ENCODE measurements around the gene LLGL1. TPM values are rescaled to one million over a fixed set of nuclear protein-coding genes. Genes with fewer than 3 reads are reported as not detected.

LLGL1 gene
- polyA plus RNA-seq (2013, experiment 1 of 2) = 72.8 TPM
- polyA plus RNA-seq (2013, experiment 2 of 2) = 73.5 TPM

GRCh38 chr17:18225121-18225641, at the start of gene LLGL1:
Gene LLGL1, plus strand, starts transcription at chr17:18225635. Its CDS starts 48 bp downstream, at chr17:18225683.
- H2AFZ ChIP-seq (ENCODE audit: low read length) = peak within 1 kb of the TSS; percentile 88
- peak within 1 kb of the TSS; percentile 95 for H3K9ac ChIP-seq (ENCODE audit: low read depth, low read length, poor library complexity)
- H3K23ac ChIP-seq (ENCODE audit: low read depth, low read length, poor library complexity) = peak within 1 kb of the TSS; percentile 58
- H3K36me3 ChIP-seq (replicated peaks in 1 of 2; ENCODE audit: control insufficient read depth in 2 of 2, insufficient read depth in 2 of 2, low read length in 2 of 2) = peaks cover 0 to 2% of the 10 kb centered on the region in 2 donors
- peak within 1 kb of the TSS; percentile 97 for H3K14ac ChIP-seq (ENCODE audit: low read length)
- H2BK120ac ChIP-seq (ENCODE audit: low read depth, low read length) = peak within 1 kb of the TSS; percentile 95
- peak within 1 kb of the TSS; percentile 80 to 88 for H3K4me3 ChIP-seq (ENCODE audit: low read length in 2 of 2)
- H2BK15ac ChIP-seq (ENCODE audit: low read length) = peak within 1 kb of the TSS; percentile 86
- peak within 1 kb of the TSS; percentile 100 for H3K18ac ChIP-seq (ENCODE audit: low read length)
- H3K9me3 ChIP-seq (replicated peaks in 1 of 2; ENCODE audit: control insufficient read depth in 2 of 2, insufficient read depth in 1 of 2, low read depth in 1 of 2, low read length in 2 of 2) = no peaks in the 10 kb centered on the region
- peaks cover 24% of the 10 kb centered on the region for H3K79me1 ChIP-seq (ENCODE audit: low read depth, low read length)
- peak within 1 kb of the TSS; percentile 97 for H3K4me2 ChIP-seq (ENCODE audit: insufficient read depth, low read length, poor library complexity, severe bottlenecking)
- H3K27me3 ChIP-seq (ENCODE audit: control insufficient read depth in 3 of 3, insufficient read depth in 3 of 3, low read depth in 1 of 3, low read length in 3 of 3) = no peaks in the 10 kb centered on the region
- peak within 1 kb of the TSS; percentile 99 for H3K27ac ChIP-seq (replicated peaks; ENCODE audit: low read length)
- peak within 1 kb of the TSS; percentile 98 for H2AK5ac ChIP-seq (ENCODE audit: low read depth, low read length)
- peak within 1 kb of the TSS; percentile 98 for H4K8ac ChIP-seq (ENCODE audit: low read depth, low read length)
- WGBS, 2 donors (ENCODE audit: extremely low coverage in 2 of 2, insufficient read length in 2 of 2, insufficient replicate concordance in 1 of 2) = no CpG with 5 or more reads among the region's 60 CpGs
- H4K91ac ChIP-seq (ENCODE audit: low read depth, low read length, poor library complexity) = peak within 1 kb of the TSS; percentile 97
- peak within 1 kb of the TSS; percentile 100 for H2BK5ac ChIP-seq (ENCODE audit: low read length)
- H3K4me1 ChIP-seq (ENCODE audit: control insufficient read depth in 2 of 2, insufficient read depth in 1 of 2, low read depth in 1 of 2, low read length in 2 of 2) = peaks cover 34 to 36% of the 10 kb centered on the region in 2 donors
- DNase-seq (ENCODE audit: low spot score) = peak; percentile 97
- peak within 1 kb of the TSS; percentile 95 for H3K4ac ChIP-seq (ENCODE audit: low read length)
- peak within 1 kb of the TSS; percentile 64 for H2BK12ac ChIP-seq (ENCODE audit: low read length)

DNA sequence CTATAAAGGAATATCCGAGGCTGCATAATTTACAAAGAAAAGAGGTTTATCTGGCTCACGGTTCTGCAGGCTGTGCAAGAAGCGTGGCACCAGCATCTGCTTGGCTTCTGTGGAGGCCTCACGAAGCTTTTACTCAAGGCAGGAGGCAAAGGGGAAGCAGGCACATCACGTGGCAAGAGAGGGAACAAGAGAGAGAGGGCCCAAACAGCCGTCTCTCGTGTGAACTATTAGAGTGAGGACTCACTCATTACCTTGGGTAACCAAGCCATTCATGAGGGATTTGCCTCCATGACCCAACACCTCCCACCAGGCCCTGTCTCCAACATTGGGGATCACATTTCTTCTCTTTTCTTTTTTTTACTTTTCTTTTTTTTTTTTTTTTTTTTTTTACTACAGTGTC, 49.3 kb upstream of the LLGL1 start:
- Histone ChIP-seq H2AK5ac (ENCODE audit: low read depth, low read length) (no peak overlapping the region), H3K18ac (ENCODE audit: low read length) (no peak overlapping the region), H3K9me3 (replicated peaks in 1 of 2; ENCODE audit: control insufficient read depth in 2 of 2, insufficient read depth in 1 of 2, low read depth in 1 of 2, low read length in 2 of 2) (no peaks in the 10 kb centered on the region), H3K27ac (replicated peaks; ENCODE audit: low read length) (no peak overlapping the region), H2AFZ (ENCODE audit: low read length) (no peak overlapping the region), H3K36me3 (replicated peaks in 1 of 2; ENCODE audit: control insufficient read depth in 2 of 2, insufficient read depth in 2 of 2, low read length in 2 of 2) (peaks cover 0 to 1% of the 10 kb centered on the region in 2 donors), H3K14ac (ENCODE audit: low read length) (no peak overlapping the region), H2BK12ac (ENCODE audit: low read length) (no peak overlapping the region), H3K4me2 (ENCODE audit: insufficient read depth, low read length, poor library complexity, severe bottlenecking) (no peak overlapping the region), H2BK15ac (ENCODE audit: low read length) (no peak overlapping the region), H3K27me3 (ENCODE audit: control insufficient read depth in 3 of 3, insufficient read depth in 3 of 3, low read depth in 1 of 3, low read length in 3 of 3) (peaks cover 0 to 25% (median 0%) of the 10 kb centered on the region in 3 experiments), H3K79me1 (ENCODE audit: low read depth, low read length) (no peaks in the 10 kb centered on the region), H2BK5ac (ENCODE audit: low read length) (no peak overlapping the region), H3K23ac (ENCODE audit: low read depth, low read length, poor library complexity) (no peak overlapping the region), H4K8ac (ENCODE audit: low read depth, low read length) (no peak overlapping the region), H2BK120ac (ENCODE audit: low read depth, low read length) (no peak overlapping the region), H3K4ac (ENCODE audit: low read length) (no peak overlapping the region), H3K4me1 (ENCODE audit: control insufficient read depth in 2 of 2, insufficient read depth in 1 of 2, low read depth in 1 of 2, low read length in 2 of 2) (peaks cover 15 to 22% of the 10 kb centered on the region in 2 donors), H4K91ac (ENCODE audit: low read depth, low read length, poor library complexity) (no peak overlapping the region), H3K9ac (ENCODE audit: low read depth, low read length, poor library complexity) (no peak overlapping the region), H3K4me3 (ENCODE audit: low read length in 2 of 2) (no peak overlapping the region)
- no CpG with 5 or more reads among the region's 7 CpGs for WGBS, 2 donors (ENCODE audit: extremely low coverage in 2 of 2, insufficient read length in 2 of 2, insufficient replicate concordance in 1 of 2)
- DNase-seq (ENCODE audit: low spot score) = no peak

DNA sequence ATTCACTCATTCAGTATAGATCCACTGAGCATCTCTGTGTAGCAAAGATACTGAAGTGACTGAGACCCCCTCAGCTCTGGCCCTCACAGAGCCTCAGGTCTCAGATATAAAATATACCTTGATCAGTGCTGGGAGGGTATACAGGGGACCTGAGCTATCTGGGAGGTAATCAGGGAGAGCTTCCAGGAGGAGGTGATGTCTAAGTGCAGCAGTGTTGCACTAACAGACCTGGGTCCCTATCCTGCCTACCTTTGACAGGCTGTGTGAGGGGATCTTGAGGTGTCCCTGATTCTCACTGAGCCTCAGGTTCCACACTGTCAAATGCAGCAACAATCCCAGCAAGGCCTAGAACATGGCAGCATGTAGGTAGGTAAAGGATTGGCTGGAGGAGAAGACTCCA, 48.3 kb upstream of the LLGL1 start:
- Histone ChIP-seq H3K4me3 (ENCODE audit: low read length in 2 of 2) (no peak overlapping the region), H3K4me2 (ENCODE audit: insufficient read depth, low read length, poor library complexity, severe bottlenecking) (no peak overlapping the region), H3K9ac (ENCODE audit: low read depth, low read length, poor library complexity) (no peak overlapping the region), H3K23ac (ENCODE audit: low read depth, low read length, poor library complexity) (no peak overlapping the region), H3K4ac (ENCODE audit: low read length) (no peak overlapping the region), H3K14ac (ENCODE audit: low read length) (no peak overlapping the region), H3K36me3 (replicated peaks in 1 of 2; ENCODE audit: control insufficient read depth in 2 of 2, insufficient read depth in 2 of 2, low read length in 2 of 2) (peaks cover 0 to 1% of the 10 kb centered on the region in 2 donors), H3K9me3 (replicated peaks in 1 of 2; ENCODE audit: control insufficient read depth in 2 of 2, insufficient read depth in 1 of 2, low read depth in 1 of 2, low read length in 2 of 2) (no peaks in the 10 kb centered on the region), H3K4me1 (ENCODE audit: control insufficient read depth in 2 of 2, insufficient read depth in 1 of 2, low read depth in 1 of 2, low read length in 2 of 2) (peaks cover 17 to 23% of the 10 kb centered on the region in 2 donors), H3K27me3 (ENCODE audit: control insufficient read depth in 3 of 3, insufficient read depth in 3 of 3, low read depth in 1 of 3, low read length in 3 of 3) (peaks cover 0 to 16% (median 0%) of the 10 kb centered on the region in 3 experiments), H3K79me1 (ENCODE audit: low read depth, low read length) (no peaks in the 10 kb centered on the region), H2BK15ac (ENCODE audit: low read length) (no peak overlapping the region), H2BK12ac (ENCODE audit: low read length) (no peak overlapping the region), H4K91ac (ENCODE audit: low read depth, low read length, poor library complexity) (no peak overlapping the region), H2AK5ac (ENCODE audit: low read depth, low read length) (no peak overlapping the region), H2AFZ (ENCODE audit: low read length) (no peak overlapping the region), H2BK5ac (ENCODE audit: low read length) (no peak overlapping the region), H2BK120ac (ENCODE audit: low read depth, low read length) (no peak overlapping the region), H3K27ac (replicated peaks; ENCODE audit: low read length) (no peak overlapping the region), H4K8ac (ENCODE audit: low read depth, low read length) (no peak overlapping the region), H3K18ac (ENCODE audit: low read length) (no peak overlapping the region)
- DNase-seq (ENCODE audit: low spot score) = no peak

DNA sequence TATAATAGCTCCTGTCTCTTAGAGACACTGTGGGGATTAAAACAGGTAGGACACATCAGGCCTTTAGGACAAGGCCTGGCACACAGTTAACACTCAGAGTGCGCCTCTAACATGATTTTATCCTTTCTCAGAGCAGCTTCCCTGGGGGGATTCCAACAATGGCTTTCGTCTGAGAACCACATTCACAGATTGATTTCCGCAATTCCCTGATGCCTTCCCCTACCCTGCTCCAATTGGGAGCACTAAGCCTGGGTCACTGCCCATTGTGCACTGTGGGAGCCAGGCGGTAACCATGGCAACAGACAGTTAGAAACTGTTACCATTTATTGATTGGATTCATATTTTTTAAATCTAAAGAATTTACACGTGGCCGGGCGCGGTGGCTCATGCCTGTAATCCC, 47.7 kb upstream of the LLGL1 start:
- no peak overlapping the region for H3K4ac ChIP-seq (ENCODE audit: low read length)
- H4K8ac ChIP-seq (ENCODE audit: low read depth, low read length) = no peak overlapping the region
- H2AFZ ChIP-seq (ENCODE audit: low read length) = no peak overlapping the region
- H3K18ac ChIP-seq (ENCODE audit: low read length) = no peak overlapping the region
- no peak for DNase-seq (ENCODE audit: low spot score)
- no CpG with 5 or more reads among the region's 8 CpGs for WGBS, 2 donors (ENCODE audit: extremely low coverage in 2 of 2, insufficient read length in 2 of 2, insufficient replicate concordance in 1 of 2)
- H3K14ac ChIP-seq (ENCODE audit: low read length) = no peak overlapping the region
- H3K23ac ChIP-seq (ENCODE audit: low read depth, low read length, poor library complexity) = no peak overlapping the region
- no peaks in the 10 kb centered on the region for H3K79me1 ChIP-seq (ENCODE audit: low read depth, low read length)
- no peak overlapping the region for H4K91ac ChIP-seq (ENCODE audit: low read depth, low read length, poor library complexity)
- H3K27ac ChIP-seq (replicated peaks; ENCODE audit: low read length) = peak overlapping the region; percentile 4
- H3K4me3 ChIP-seq (ENCODE audit: low read length in 2 of 2) = no peak overlapping the region
- H3K9ac ChIP-seq (ENCODE audit: low read depth, low read length, poor library complexity) = no peak overlapping the region
- H2AK5ac ChIP-seq (ENCODE audit: low read depth, low read length) = no peak overlapping the region
- H2BK5ac ChIP-seq (ENCODE audit: low read length) = no peak overlapping the region
- H2BK15ac ChIP-seq (ENCODE audit: low read length) = no peak overlapping the region
- H3K9me3 ChIP-seq (replicated peaks in 1 of 2; ENCODE audit: control insufficient read depth in 2 of 2, insufficient read depth in 1 of 2, low read depth in 1 of 2, low read length in 2 of 2) = no peaks in the 10 kb centered on the region
- no peak overlapping the region for H2BK12ac ChIP-seq (ENCODE audit: low read length)
- H2BK120ac ChIP-seq (ENCODE audit: low read depth, low read length) = no peak overlapping the region
- H3K4me1 ChIP-seq (ENCODE audit: control insufficient read depth in 2 of 2, insufficient read depth in 1 of 2, low read depth in 1 of 2, low read length in 2 of 2) = peaks cover 20 to 27% of the 10 kb centered on the region in 2 donors
- peaks cover 0 to 10% (median 0%) of the 10 kb centered on the region in 3 experiments for H3K27me3 ChIP-seq (ENCODE audit: control insufficient read depth in 3 of 3, insufficient read depth in 3 of 3, low read depth in 1 of 3, low read length in 3 of 3)
- no peak overlapping the region for H3K4me2 ChIP-seq (ENCODE audit: insufficient read depth, low read length, poor library complexity, severe bottlenecking)
- peaks cover 0 to 1% of the 10 kb centered on the region in 2 donors for H3K36me3 ChIP-seq (replicated peaks in 1 of 2; ENCODE audit: control insufficient read depth in 2 of 2, insufficient read depth in 2 of 2, low read length in 2 of 2)
